Measurements from ENCODE around the gene PRKCA. TPM values are rescaled to one million over a fixed set of nuclear protein-coding genes. Genes with fewer than 3 reads are reported as not detected.

Gene PRKCA
- total and polyA plus RNA-seq, 2 donors (not counting 3 experiments of a cell fraction or from before 2014, with no cell fraction given), result 7.5 to 34.2 TPM

GRCh38 chr17:66637491-66637890, 335.1 kb downstream of the PRKCA start:
- no peak for DNase-seq (ENCODE audit: low read depth, low spot score)
- ChIA-PET POLR2A (no interaction called here), CTCF (no interaction called here)
- Histone ChIP-seq H3K4me1 (ENCODE audit: control insufficient read depth, extremely low read depth, insufficient read depth, low read length) (no peaks in the 10 kb centered on the region), H2AFZ (ENCODE audit: low read depth, low read length) (no peak overlapping the region), H3K27me3 (ENCODE audit: control insufficient read depth in 2 of 2, insufficient read depth in 2 of 2, low read length in 2 of 2) (no peaks in the 10 kb centered on the region), H3K79me2 (ENCODE audit: control insufficient read depth, insufficient read depth, low read length) (no peaks in the 10 kb centered on the region), H3K9me3 (replicated peaks; ENCODE audit: control insufficient read depth, insufficient read depth, low read length) (no peaks in the 10 kb centered on the region), H3K9me1 (replicated peaks; ENCODE audit: control insufficient read depth, extremely low read depth, insufficient read depth, low read length) (no peaks in the 10 kb centered on the region), H3K36me3 (ENCODE audit: control insufficient read depth in 2 of 2, extremely low read depth in 1 of 2, insufficient read depth in 2 of 2, low read length in 2 of 2) (no peaks in the 10 kb centered on the region), H3K4me2 (ENCODE audit: insufficient read depth, low read length) (no peak overlapping the region), H3K4me3 (replicated peaks in 1 of 3; ENCODE audit: insufficient read depth in 1 of 3, low read depth in 1 of 3, low read length in 3 of 3) (no peak overlapping the region), H3K9ac (replicated peaks; ENCODE audit: extremely low read depth, insufficient read depth, low read length) (no peak overlapping the region), H4K20me1 (replicated peaks; ENCODE audit: control insufficient read depth, extremely low read depth, insufficient read depth, low read length) (no peaks in the 10 kb centered on the region), H3K27ac (ENCODE audit: insufficient read depth, low read depth, low read length) (no peak overlapping the region)
- intact Hi-C loops (cut with micrococcal nuclease) (no loop called here), dilution Hi-C loops (cut with MboI; ENCODE audit: extremely low pct_ligation_motif_present, low sequenced_read_pairs) (no loop called here)
- no peak for FAIRE-seq
- no TSS peak for BruUV-seq (replicated peaks)
- TF ChIP-seq EZH2 (IDR thresholded peaks at IDR 0.05; ENCODE audit: borderline replicate concordance, low read depth, low read length, severe bottlenecking) (no peak), POLR2AphosphoS5 (IDR thresholded peaks at IDR 0.05; ENCODE audit: insufficient read depth, low read depth, low read length) (no peak), MAX (IDR thresholded peaks at IDR 0.05; ENCODE audit: insufficient read depth, insufficient read length) (no peak), JUN (IDR thresholded peaks at IDR 0.05; ENCODE audit: borderline replicate concordance, insufficient read depth, insufficient read length, low read depth) (no peak), POLR2A (IDR thresholded peaks at IDR 0.05; ENCODE audit: low read depth, low read length) (no peak), MYC (IDR thresholded peaks at IDR 0.05; ENCODE audit: low read depth, low read length) (no peak), CTCF (IDR thresholded peaks at IDR 0.05; ENCODE audit: extremely low read depth in 1 of 2, insufficient read depth in 1 of 2, low read depth in 1 of 2, low read length in 2 of 2) (no peak), FOS (IDR thresholded peaks at IDR 0.05; ENCODE audit: borderline replicate concordance, insufficient read depth, low read length) (no peak), GATA2 (IDR thresholded peaks at IDR 0.05; ENCODE audit: insufficient read depth, insufficient read length, low read depth, low read length) (no peak)

All from endothelial cell of umbilical vein (primary cell).